Activated T-helper 17 cell treated with anti-CD3 and anti-CD28 coated beads, Interleukin-2, amount 50 U/mL, for 72 hours (primary cell): ENCODE results near the gene SREK1. TPM values are rescaled to one million over a fixed set of nuclear protein-coding genes. Genes with fewer than 3 reads are reported as not detected.

ENCODE experiments used
- ATAC-seq: fragments of 150-1000 bp; cut with Tn5 transposase; replicated peaks from 2 replicates; pipeline ENCODE4 v1.10.0; 2021; ENCODE audit warnings: mild to moderate bottlenecking, moderate library complexity
- H3K27ac Mint-ChIP-seq: one replicate; pipeline ENCODE4 v1.8.0; 2022; ENCODE audit warnings: mixed read lengths
- H3K27me3 Mint-ChIP-seq: one replicate; pipeline ENCODE4 v1.8.0; 2022; ENCODE audit warnings: mixed read lengths
- H3K36me3 Mint-ChIP-seq: one replicate; pipeline ENCODE4 v1.8.0; 2022; ENCODE audit warnings: low read depth, mild to moderate bottlenecking, mixed read lengths
- H3K4me1 Mint-ChIP-seq: one replicate; pipeline ENCODE4 v1.8.0; 2022; ENCODE audit warnings: mixed read lengths
- H3K4me3 Mint-ChIP-seq: one replicate; pipeline ENCODE4 v1.8.0; 2022; ENCODE audit warnings: mild to moderate bottlenecking, mixed read lengths
- H3K9me3 Mint-ChIP-seq: one replicate; pipeline ENCODE4 v1.8.0; 2022; ENCODE audit warnings: mixed read lengths
- total RNA-seq, 2 donors: library from RNA; stranded (reverse); gene quantifications; one replicate each; pipeline ENCODE4 v1.2.3, GENCODE V29; 2022

SREK1 gene
- total RNA-seq, 2 donors from 2014 or later: 60.0 to 72.4 TPM

DNA sequence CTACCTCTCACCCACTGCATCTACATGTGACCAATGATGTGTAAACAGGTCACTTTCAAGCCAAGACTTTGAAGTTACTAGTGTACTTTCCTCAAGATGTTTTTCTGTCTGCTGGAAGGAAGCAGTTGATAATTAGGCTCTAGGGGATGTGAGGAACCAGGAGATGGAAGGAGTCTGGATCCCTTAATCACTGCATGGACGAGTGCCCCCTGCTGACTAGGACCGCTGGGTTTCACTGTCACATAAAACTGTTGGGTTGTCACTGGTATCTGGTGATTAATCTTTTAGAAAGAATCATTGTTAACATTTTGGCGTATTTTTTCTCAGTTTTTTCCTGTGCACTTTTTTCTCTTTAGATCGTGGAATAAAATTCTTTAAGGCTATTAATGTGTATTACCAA, 79.5 kb downstream of the SREK1 start:
- Mint-ChIP-seq H3K27ac (no peak overlapping the region), H3K36me3 (no peaks in the 10 kb centered on the region), H3K4me3 (no peak overlapping the region), H3K27me3 (no peaks in the 10 kb centered on the region), H3K4me1 (no peaks in the 10 kb centered on the region), H3K9me3 (peaks cover 7% of the 10 kb centered on the region)
- no peak for ATAC-seq

- no peak for ATAC-seq
- H3K9me3 Mint-ChIP-seq: peaks cover 7% of the 10 kb centered on the region
Measured at GRCh38 chr5:66224274-66224673, 80.2 kb downstream of the SREK1 start.

GRCh38 chr5:66224773-66225553, 80.9 kb downstream of the SREK1 start:
- H3K36me3 Mint-ChIP-seq: no peaks in the 10 kb centered on the region
- ATAC-seq: no peak
- no peaks in the 10 kb centered on the region for H3K27me3 Mint-ChIP-seq
- H3K27ac Mint-ChIP-seq: no peak overlapping the region
- H3K4me1 Mint-ChIP-seq: no peaks in the 10 kb centered on the region
- H3K4me3 Mint-ChIP-seq: no peak overlapping the region
- peaks cover 7% of the 10 kb centered on the region for H3K9me3 Mint-ChIP-seq

More at GRCh38 chr5:66224274-66224673, 80.2 kb downstream of the SREK1 start:
- Mint-ChIP-seq H3K27ac (no peak overlapping the region), H3K4me1 (no peaks in the 10 kb centered on the region), H3K27me3 (no peaks in the 10 kb centered on the region), H3K36me3 (no peaks in the 10 kb centered on the region), H3K4me3 (no peak overlapping the region)

GRCh38 chr5:66230551-66230950, 86.5 kb downstream of the SREK1 start:
- H3K9me3 Mint-ChIP-seq: peaks cover 4% of the 10 kb centered on the region
- no peaks in the 10 kb centered on the region for H3K27me3 Mint-ChIP-seq
- no peak overlapping the region for H3K27ac Mint-ChIP-seq
- no peaks in the 10 kb centered on the region for H3K4me1 Mint-ChIP-seq
- no peaks in the 10 kb centered on the region for H3K36me3 Mint-ChIP-seq
- no peak overlapping the region for H3K4me3 Mint-ChIP-seq
- peak; percentile 24 for ATAC-seq

DNA sequence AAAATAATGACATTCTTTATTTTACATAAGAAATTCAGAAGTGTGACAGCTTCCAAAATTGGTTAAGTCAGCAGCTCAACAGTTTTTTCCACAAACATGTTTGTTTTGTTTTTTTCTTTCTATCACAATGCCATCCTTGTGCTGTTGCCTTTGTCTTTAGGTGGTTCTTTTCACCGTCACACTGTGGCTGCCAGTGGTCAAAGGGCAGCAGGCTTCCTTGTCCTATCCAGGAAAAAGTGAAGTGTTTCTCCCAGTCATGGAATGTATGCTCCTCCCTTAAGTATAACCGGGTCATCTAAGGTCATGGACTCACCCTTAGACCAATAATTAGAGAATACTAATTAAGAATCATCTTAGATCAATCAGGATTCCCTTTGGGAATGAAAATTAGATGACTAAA, 87.4 kb downstream of the SREK1 start:
- ATAC-seq: no peak
- Mint-ChIP-seq H3K27me3 (no peaks in the 10 kb centered on the region), H3K4me3 (no peak overlapping the region), H3K36me3 (no peaks in the 10 kb centered on the region), H3K9me3 (no peaks in the 10 kb centered on the region), H3K27ac (no peak overlapping the region), H3K4me1 (no peaks in the 10 kb centered on the region)

- H3K9me3 Mint-ChIP-seq: no peaks in the 10 kb centered on the region
- H3K27ac Mint-ChIP-seq: no peak overlapping the region
- H3K36me3 Mint-ChIP-seq: no peaks in the 10 kb centered on the region
- no peak overlapping the region for H3K4me3 Mint-ChIP-seq
- ATAC-seq: no peak
- no peaks in the 10 kb centered on the region for H3K4me1 Mint-ChIP-seq
- H3K27me3 Mint-ChIP-seq: no peaks in the 10 kb centered on the region
Measured at GRCh38 chr5:66232275-66232674, 88.2 kb downstream of the SREK1 start.

- no peak overlapping the region for H3K4me3 Mint-ChIP-seq
- H3K36me3 Mint-ChIP-seq: no peaks in the 10 kb centered on the region
- ATAC-seq: no peak
- H3K27me3 Mint-ChIP-seq: no peaks in the 10 kb centered on the region
- no peak overlapping the region for H3K27ac Mint-ChIP-seq
- no peaks in the 10 kb centered on the region for H3K9me3 Mint-ChIP-seq
- H3K4me1 Mint-ChIP-seq: no peaks in the 10 kb centered on the region
Measured at GRCh38 chr5:66232706-66233445, 88.8 kb downstream of the SREK1 start.

Other genes with a start within 250 kb of the SREK1 start
- gene ERBIN, start 217.7 kb upstream of the SREK1 start, total RNA-seq: 10 to 100 TPM; 40.0 to 43.9 TPM